Fibroblast of the conjunctiva (primary cell): ENCODE results near the gene MACROD2.

Source experiments
- DNase-seq: peaks from one replicate; pipeline ENCODE4 v3.0.0-alpha.2; 2010; ENCODE audit warnings: low read depth

MACROD2 gene

DNA sequence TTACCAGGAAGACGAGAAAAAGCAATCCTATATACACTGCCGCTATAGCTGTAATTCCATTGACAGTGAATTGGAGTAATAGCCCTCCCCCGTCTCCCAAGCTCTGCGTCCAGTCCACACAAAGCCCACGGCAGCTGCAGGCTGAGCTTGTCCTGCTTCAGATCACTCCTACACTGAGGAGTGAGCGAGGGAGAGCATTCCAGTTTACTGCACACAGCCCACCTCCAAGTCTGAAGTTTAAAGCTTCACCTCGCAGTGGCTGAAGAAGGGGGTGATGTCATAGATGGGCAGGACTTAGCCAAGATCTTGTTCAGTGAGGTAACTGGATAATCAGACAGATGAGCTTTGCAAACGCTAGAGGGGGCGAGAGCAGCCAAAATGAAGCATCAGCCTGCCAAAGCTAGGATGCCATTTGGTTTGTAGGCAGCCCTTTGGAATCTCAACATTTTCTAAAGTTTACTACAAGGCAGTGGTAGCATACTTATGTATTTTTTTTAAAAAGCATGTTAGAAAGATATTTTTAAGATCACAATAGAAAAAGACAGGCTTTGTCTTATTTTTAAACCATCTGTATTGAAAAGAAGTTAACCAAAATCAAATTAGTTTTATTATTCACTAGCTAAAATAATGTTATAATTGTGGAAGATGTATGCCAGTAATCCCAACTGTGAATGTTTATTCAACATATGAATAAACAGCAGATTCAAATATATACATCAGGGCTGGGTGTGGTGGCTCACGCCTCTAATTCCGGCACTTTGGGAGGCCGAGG is 342.3 kb downstream of the MACROD2 start, which contains the start of gene FLRT3:
Gene FLRT3 (minus strand): TSS at position 213 of the 772 bp plus-strand sequence. CDS start 10,106 bp downstream, outside the sequence.
- DNase-seq: peak; percentile 98

GRCh38 chr20:14341801-14342200 is 346.5 kb downstream of the MACROD2 start:
- DNase-seq: no peak

DNA sequence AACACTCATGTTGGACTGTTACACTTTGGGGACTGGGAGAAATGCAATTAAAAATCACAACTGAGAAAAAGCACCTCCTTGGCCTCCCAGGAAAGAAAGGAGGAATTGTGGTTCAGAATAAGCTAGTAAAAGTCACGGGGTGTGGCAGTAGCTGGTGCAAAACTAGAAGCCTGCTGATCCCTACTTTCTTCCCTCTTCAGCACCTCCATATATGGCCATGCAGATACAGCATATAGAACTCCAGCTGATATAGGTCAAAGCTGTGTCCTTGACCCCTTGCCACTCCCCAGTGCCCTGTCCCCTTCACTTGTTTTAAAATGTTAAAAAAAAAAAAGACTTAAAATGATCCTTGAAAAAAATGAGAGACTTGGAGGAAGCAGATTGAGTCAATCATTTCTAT is 347.6 kb downstream of the MACROD2 start:
- no peak for DNase-seq

DNA sequence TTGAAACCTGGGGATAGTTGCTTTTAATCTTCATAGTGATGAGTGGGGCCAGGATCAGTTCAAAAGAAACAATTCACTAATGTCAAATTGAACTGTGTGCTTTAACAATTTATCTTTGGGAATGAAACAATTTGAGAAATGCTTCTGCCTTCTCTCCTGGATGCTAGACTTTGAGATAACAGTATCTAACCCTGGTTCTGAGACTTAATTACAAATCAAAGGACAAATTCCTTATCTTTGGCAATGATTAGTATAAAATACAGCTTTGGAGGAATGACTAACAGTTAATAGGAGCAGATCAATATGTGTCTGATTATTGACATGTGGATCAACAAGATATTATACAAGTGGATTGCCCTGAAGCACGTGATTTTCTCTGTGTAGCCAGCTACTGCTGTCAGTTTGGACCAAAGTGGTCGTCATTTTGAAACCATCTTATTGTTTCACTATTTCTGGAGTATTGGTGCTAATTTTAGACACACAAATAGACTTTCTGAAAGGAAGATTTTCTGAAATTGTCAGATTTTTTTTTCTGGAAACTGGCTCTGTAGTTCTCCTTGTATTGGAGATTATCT is 348.3 kb downstream of the MACROD2 start:
- DNase-seq: no peak

GRCh38 chr20:14344746-14345145 is 349.4 kb downstream of the MACROD2 start:
- DNase-seq: no peak

DNA sequence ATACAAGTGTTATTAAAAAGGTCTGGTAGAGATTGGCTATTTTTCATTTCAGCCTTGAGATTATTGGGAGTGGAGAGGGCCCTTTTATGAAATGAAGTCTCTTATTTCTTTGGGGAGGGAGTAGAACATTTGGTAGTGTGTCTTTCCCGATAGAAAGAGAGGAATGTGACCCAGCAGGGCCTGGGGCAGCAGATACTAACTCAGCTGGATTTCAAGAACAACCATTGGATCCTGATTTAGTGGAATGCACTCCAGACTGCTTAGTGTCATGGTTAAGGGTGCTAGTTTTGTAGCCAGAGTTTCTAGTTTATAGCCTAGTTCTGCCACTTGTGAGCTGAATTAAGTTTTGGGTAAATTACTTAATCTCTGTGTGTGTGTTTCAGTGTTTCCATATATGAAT is 360.5 kb downstream of the MACROD2 start:
- DNase-seq: no peak

GRCh38 chr20:14360416-14360815 is 365.1 kb downstream of the MACROD2 start:
- DNase-seq: no peak

GRCh38 chr20:14361509-14362345 is 366.4 kb downstream of the MACROD2 start:
- DNase-seq: no peak

DNA sequence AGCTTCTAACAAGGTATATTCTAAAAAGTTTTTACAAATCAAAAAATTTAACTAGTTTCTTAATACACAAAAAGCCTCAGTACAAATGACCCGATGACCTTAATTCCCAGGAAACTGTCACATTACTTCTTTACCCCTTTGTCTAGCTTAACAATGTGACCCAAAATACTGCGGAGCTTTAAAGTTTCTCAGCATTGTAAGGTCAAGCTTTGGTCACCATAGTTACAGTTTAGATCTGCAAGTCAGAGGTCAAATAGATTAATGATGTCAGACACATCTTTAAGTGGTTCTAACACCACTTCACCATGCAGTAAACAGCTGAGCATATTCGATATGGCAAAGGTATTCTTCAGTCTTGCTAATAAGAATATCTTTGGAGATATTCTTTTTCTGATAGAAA is 378.9 kb downstream of the MACROD2 start:
- no peak for DNase-seq

- DNase-seq: no peak
Observed at GRCh38 chr20:14375416-14375985, 380.2 kb downstream of the MACROD2 start.

DNA sequence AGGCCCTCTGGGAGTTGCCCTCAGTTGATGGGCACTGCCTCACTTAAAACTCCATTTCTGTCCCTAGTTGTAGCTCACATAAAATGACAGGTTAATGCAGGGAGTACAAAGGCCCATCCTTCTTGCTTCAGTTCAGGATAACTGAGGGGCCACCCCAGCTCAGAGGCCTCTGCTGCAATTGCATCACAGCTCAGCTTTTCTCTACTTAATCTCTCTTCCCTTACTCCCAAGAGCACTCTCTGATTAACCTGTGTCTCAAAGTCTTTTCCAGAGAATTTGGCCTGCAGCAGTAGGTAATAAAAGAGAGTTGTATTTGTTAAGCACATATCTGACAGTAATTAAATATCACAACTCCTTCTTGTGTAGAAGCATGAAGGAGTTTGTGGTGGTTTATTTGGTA is 383.0 kb downstream of the MACROD2 start:
- no peak for DNase-seq

- no peak for DNase-seq
Observed at GRCh38 chr20:14383335-14383734, 388.0 kb downstream of the MACROD2 start.

- peak; percentile 8 for DNase-seq
Observed at GRCh38 chr20:14384416-14385175, 389.3 kb downstream of the MACROD2 start.

GRCh38 chr20:14385176-14385740 is 389.9 kb downstream of the MACROD2 start:
- DNase-seq: no peak

DNA sequence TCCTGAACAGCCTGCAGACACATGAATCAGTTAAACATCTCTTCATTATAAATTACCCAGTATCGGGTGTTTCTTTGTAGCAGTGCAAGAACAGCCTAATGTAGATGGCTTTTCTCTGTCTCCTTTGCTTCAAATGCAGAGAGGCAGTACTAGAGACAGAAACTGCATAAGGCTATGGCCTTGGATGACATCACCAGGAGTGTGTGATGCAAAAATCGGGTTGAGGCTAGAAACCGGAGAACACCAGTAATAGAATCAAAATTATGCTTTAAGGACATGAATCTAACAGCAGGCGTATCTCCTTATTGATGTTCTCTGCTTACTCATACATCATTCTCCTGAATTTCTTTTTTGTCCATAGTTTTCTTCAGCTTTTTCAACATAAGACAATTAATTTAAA is 391.4 kb downstream of the MACROD2 start:
- DNase-seq: no peak

DNA sequence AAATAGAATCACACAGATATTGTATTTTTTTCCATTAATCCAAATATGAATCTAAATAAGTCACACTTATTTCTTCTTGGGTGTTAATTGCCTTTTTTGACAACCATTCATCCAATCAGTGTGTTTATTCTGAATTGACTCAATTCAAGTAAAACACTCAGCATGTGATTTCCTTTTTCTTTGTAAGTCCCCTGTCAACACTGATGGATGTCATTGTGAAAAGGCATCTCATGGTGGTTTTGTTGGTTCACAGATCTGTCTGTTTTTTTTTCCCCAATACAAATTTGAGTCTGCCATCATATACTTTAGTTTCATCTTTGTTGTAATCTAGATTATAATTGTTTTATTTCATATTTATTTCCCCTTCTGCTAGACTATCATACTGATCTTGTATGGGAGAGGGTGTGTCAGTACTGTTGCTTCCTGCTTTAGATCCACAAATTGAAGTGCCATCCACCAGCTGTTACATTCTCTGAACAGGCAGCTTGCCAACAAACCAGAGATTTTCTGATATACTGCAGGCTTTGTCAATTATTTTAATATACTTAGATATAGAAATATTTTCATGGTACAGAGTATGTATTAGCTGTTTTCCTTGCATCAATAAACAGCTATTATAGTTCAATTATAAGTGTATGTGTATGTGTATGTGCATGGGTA is 406.3 kb downstream of the MACROD2 start:
- no peak for DNase-seq

DNA sequence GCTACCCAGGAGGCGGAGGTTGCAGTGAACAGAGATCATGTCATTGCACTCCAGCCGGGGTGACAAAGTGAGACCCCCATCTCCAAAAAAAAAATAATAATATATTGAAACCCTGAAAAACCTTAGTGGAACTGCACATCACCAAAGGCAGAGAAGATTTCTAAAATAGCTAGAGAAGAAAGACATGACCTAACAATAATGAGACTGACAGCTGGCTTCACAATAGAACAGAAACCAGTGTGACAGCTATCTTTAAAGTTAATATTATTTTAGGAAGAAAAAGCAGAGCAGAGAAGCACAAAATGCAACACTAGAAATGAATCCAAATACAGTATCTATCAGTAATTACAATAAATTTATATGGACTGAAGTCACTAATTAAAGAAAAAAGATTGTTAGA is 409.2 kb downstream of the MACROD2 start:
- DNase-seq: no peak

DNA sequence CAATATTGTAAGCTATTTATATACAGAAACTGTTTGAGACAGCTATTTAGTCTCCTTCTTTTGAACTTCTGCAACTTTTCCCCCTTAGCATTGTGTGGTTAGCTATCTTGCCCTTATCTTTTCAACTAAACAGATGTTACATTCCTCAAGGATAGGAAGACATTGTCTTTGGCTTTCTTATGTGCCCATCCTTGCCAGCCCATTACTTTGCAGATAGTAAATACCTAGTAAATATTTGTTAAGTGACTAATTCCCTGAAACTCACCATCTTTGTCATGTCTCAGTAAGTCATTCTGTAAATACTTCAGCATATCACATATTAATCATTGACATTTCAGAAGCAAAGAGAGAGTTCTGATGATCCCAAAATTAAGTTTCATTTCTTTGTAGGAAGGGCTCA is 411.2 kb downstream of the MACROD2 start:
- no peak for DNase-seq

- no peak for DNase-seq
Observed at GRCh38 chr20:14407336-14407735, 412.0 kb downstream of the MACROD2 start.

DNA sequence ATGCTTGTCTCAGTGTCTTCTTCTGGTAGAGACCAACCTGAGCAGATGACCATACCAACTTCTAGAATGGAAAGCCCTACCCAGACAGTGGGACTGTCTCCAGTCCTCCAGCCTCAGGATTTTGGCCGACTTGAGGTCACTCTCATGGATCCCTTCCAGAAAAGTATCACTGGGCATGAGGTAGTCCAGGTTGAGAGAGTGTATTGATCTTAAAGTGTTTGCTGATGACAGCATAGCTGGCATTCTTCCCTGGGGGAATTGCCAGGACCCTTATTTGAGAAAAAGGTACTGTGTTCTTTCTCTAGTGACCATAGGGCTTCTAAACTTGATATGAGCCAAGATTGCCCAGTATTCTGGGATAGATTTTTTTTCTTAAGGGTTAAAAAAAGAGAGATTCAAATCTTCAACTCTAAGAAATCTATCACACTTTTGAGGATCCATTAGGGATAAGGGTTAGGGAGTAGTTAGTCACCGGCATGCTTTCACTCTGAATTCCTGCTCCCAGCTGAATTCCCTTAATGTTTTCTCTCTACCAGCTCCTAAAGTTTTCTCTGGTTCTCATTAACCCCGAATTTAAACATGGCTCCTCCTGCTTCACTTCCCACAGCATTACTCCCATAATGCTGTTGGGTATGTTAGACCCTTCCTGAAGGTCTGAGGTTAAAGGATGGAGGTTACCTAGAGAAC is 415.7 kb downstream of the MACROD2 start:
- DNase-seq: no peak
